Esophagus muscularis mucosa (tissue), 4 donors: ENCODE measurements around the gene GCN1.

Source experiments
- CTCF ChIP-seq, 3 experiments: fragments of 200-600 bp in 2 of 3; fragments of 450-650 bp in 1 of 3; sonication (generic) in 2 of 3; IDR thresholded peaks; one replicate each; pipeline ENCODE4 v1.5.1; 2017 to 2019; ENCODE audit warnings: antibody characterized with exemption in 3 of 3, mild to moderate bottlenecking in 2 of 3, moderate library complexity in 1 of 3
- EP300 ChIP-seq: sonication (generic); formaldehyde crosslinking; IDR thresholded peaks from one replicate; pipeline ENCODE4 v1.6.1; 2017; ENCODE audit warnings: antibody characterized with exemption
- POLR2A ChIP-seq: fragments of 450-650 bp; IDR thresholded peaks from one replicate; pipeline ENCODE4 v1.6.1; 2017; ENCODE audit warnings: antibody characterized with exemption, moderate library complexity, mild to moderate bottlenecking, low read depth
- POLR2AphosphoS5 ChIP-seq, 2 donors: sonication (generic); formaldehyde crosslinking; IDR thresholded peaks; one replicate each; pipeline ENCODE4 v1.6.1; 2017; ENCODE audit warnings: antibody characterized with exemption in 2 of 2

DNA sequence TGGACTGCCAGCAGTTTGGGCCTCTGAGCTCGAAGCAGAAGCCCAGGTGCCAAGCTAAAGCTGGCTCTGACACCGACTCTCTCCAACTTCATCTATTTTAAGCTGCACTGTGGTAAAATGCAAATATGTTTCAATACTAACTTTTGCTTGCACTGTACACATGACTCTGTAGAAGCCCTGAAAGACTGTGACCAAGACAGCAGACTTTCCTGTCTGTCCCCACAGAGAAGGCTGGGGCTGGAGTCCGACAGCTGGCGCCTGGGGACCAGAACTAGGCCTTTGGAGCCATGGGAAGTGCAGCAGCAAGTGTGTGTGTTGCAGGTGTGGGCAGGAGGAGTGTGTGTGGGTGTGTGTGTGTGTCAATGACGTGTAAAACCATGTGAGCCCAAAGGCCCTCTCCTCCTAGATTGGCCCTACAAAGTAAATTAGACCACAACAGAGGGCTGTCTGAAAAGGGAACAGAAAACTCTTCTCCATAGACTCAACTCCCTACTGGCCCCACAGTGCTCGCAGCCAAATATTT, 61.6 kb downstream of the GCN1 start:
- no peak for TF ChIP-seq CTCF (IDR thresholded peaks at IDR 0.05)
- no peak for TF ChIP-seq POLR2AphosphoS5 (IDR thresholded peaks at IDR 0.05)
- TF ChIP-seq POLR2A: no peak
- TF ChIP-seq EP300: no peak
